GM18511 (cell line): ENCODE results near the gene TMC4.

Experiments
- ATAC-seq: cut with Tn5 transposase; IDR thresholded peaks from one replicate; pipeline ENCODE4 v1.9.1; 2021; ENCODE audit warnings: mild to moderate bottlenecking, moderate library complexity; ENCODE audit not compliant: unreplicated experiment

Gene TMC4

GRCh38 chr19:54156953-54157352 is 16.0 kb downstream of the TMC4 start:
- ATAC-seq = no peak

GRCh38 chr19:54156490-54156889 is 16.5 kb downstream of the TMC4 start:
- no peak for ATAC-seq

- no peak for ATAC-seq
Observed at GRCh38 chr19:54155694-54156093, 17.3 kb downstream of the TMC4 start.

GRCh38 chr19:54154603-54155345 is 18.2 kb downstream of the TMC4 start:
- ATAC-seq = no peak

- ATAC-seq = no peak
Observed at GRCh38 chr19:54153731-54154326, 19.1 kb downstream of the TMC4 start.

GRCh38 chr19:54152878-54153524 is 20.0 kb downstream of the TMC4 start:
- no peak for ATAC-seq

GRCh38 chr19:54152267-54152666 is 20.7 kb downstream of the TMC4 start:
- ATAC-seq = no peak

GRCh38 chr19:54151362-54152035 is 21.5 kb downstream of the TMC4 start:
- ATAC-seq = no peak

GRCh38 chr19:54149021-54149812 is 23.7 kb downstream of the TMC4 start:
- no peak for ATAC-seq

GRCh38 chr19:54148158-54148557 is 24.8 kb downstream of the TMC4 start:
- ATAC-seq = no peak

GRCh38 chr19:54147676-54148075 is 25.3 kb downstream of the TMC4 start:
- ATAC-seq = no peak

- ATAC-seq = no peak
Observed at GRCh38 chr19:54145541-54146158, 27.3 kb downstream of the TMC4 start.

GRCh38 chr19:54142166-54142780 is 30.7 kb downstream of the TMC4 start:
- no peak for ATAC-seq

- no peak for ATAC-seq
Observed at GRCh38 chr19:54141356-54141755, 31.6 kb downstream of the TMC4 start.

GRCh38 chr19:54138489-54139256 is 34.3 kb downstream of the TMC4 start:
- no peak for ATAC-seq

GRCh38 chr19:54137699-54138488 is 35.1 kb downstream of the TMC4 start, which contains the start of gene CNOT3:
TSS of gene CNOT3 (plus strand) at chr19:54137762. CDS start at chr19:54142979, 5,217 bp downstream.
- no peak for ATAC-seq

GRCh38 chr19:54136864-54137698 is 35.9 kb downstream of the TMC4 start:
- ATAC-seq = peak; percentile 82
